SK-N-MC (cell line): Measurements from ENCODE around the gene PRMT7.

Experiments used
- EZH2 ChIP-seq: fragments of 200-600 bp; sonication (generic); IDR thresholded peaks from one replicate; pipeline ENCODE4 v1.6.1; 2017; ENCODE audit warnings: antibody characterized with exemption
- FOXP2 ChIP-seq: optimal IDR thresholded peaks from 2 replicates; pipeline ENCODE3; 2011; ENCODE audit warnings: mild to moderate bottlenecking, moderate library complexity; ENCODE audit not compliant: insufficient read depth; ENCODE audit errors: extremely low read length, control extremely low read depth
- POLR2AphosphoS5 ChIP-seq: IDR thresholded peaks from 2 replicates; pipeline ENCODE4 v1.6.1; 2012; ENCODE audit warnings: mild to moderate bottlenecking, low read depth, low read length, borderline replicate concordance

- no peak for TF ChIP-seq POLR2AphosphoS5
- TF ChIP-seq FOXP2 = no peak
- TF ChIP-seq EZH2 = no peak
Observed at GRCh38 chr16:68296291-68296690, 14.5 kb upstream of the PRMT7 start.
